Chondrocyte (in vitro differentiated cells): ENCODE measurements around the gene LACRT. TPM values are rescaled to one million over a fixed set of nuclear protein-coding genes. Genes with fewer than 3 reads are reported as not detected.
"Not testable (repeated sequence)": the region's sequence is repeated elsewhere in the genome, so short reads cannot be mapped to it uniquely, and the experiment has no call there.

Experiments used
- DNase-seq: peaks from one replicate; pipeline ENCODE4 v3.0.0; 2021; ENCODE audit warnings: mixed read lengths, low spot score
- H3K27ac Mint-ChIP-seq: one replicate; pipeline ENCODE4 v1.8.0; 2021; ENCODE audit warnings: mild to moderate bottlenecking, moderate library complexity, mixed read lengths; ENCODE audit not compliant: unreplicated experiment
- H3K27me3 Mint-ChIP-seq: 2 replicates; pipeline ENCODE4 v1.8.0; 2021; ENCODE audit warnings: low read depth, mixed read lengths
- H3K36me3 Mint-ChIP-seq: 2 replicates; pipeline ENCODE4 v1.8.0; 2021; ENCODE audit warnings: low read depth, mixed read lengths
- H3K4me1 Mint-ChIP-seq: 2 replicates; pipeline ENCODE4 v1.8.0; 2021; ENCODE audit warnings: low read depth, mild to moderate bottlenecking, mixed read lengths
- H3K4me3 Mint-ChIP-seq: one replicate; pipeline ENCODE4 v1.8.0; 2021; ENCODE audit warnings: mild to moderate bottlenecking, moderate library complexity, mixed read lengths; ENCODE audit not compliant: unreplicated experiment
- H3K9me3 Mint-ChIP-seq: 2 replicates; pipeline ENCODE4 v1.8.0; 2021; ENCODE audit warnings: low read depth, mixed read lengths
- CTCF ChIP-seq: fragments of 200-600 bp; sonication (generic); IDR thresholded peaks from 2 replicates; pipeline ENCODE4 v1.5.0; 2021; ENCODE audit warnings: antibody characterized with exemption, mild to moderate bottlenecking, moderate library complexity
- total RNA-seq: library from RNA; stranded (reverse); gene quantifications from 3 replicates; pipeline ENCODE4 v1.2.1, GENCODE V29; 2021

Gene LACRT
- total RNA-seq, 1 donor from 2014 or later = not detected

GRCh38 chr12:54641089-54641488 lies 6.4 kb upstream of the LACRT start:
- no peaks in the 10 kb centered on the region for H3K9me3 Mint-ChIP-seq
- H3K4me3 Mint-ChIP-seq = no peak overlapping the region
- H3K27me3 Mint-ChIP-seq = peaks cover 15% of the 10 kb centered on the region
- no peaks in the 10 kb centered on the region for H3K4me1 Mint-ChIP-seq
- TF ChIP-seq CTCF = no peak
- no peak for DNase-seq
- H3K27ac Mint-ChIP-seq = no peak overlapping the region
- H3K36me3 Mint-ChIP-seq = no peaks in the 10 kb centered on the region

- H3K9me3 Mint-ChIP-seq, DNase-seq, H3K4me1 Mint-ChIP-seq, H3K4me3 Mint-ChIP-seq, H3K36me3 Mint-ChIP-seq, H3K27ac Mint-ChIP-seq: not testable (repeated sequence)
- H3K27me3 Mint-ChIP-seq = peaks cover 18% of the 10 kb centered on the region
These were observed 4.4 kb upstream of the LACRT start for GRCh38 chr12:54639112-54639511.

- TF ChIP-seq CTCF = no peak
- Mint-ChIP-seq H3K27me3 (peaks cover 24% of the 10 kb centered on the region), H3K36me3 (no peaks in the 10 kb centered on the region), H3K4me3 (no peak overlapping the region), H3K4me1 (no peaks in the 10 kb centered on the region), H3K27ac (no peak overlapping the region), H3K9me3 (peaks cover 6% of the 10 kb centered on the region)
- DNase-seq = no peak
These were observed 2.5 kb downstream of the LACRT start for GRCh38 chr12:54631988-54632728.

- Mint-ChIP-seq H3K27ac (no peak overlapping the region), H3K4me3 (no peak overlapping the region), H3K36me3 (no peaks in the 10 kb centered on the region), H3K4me1 (no peaks in the 10 kb centered on the region), H3K9me3 (peaks cover 11% of the 10 kb centered on the region), H3K27me3 (peaks cover 24% of the 10 kb centered on the region)
- no peak for TF ChIP-seq CTCF
- DNase-seq = no peak
These were observed 3.1 kb downstream of the LACRT start for GRCh38 chr12:54631551-54631950.

GRCh38 chr12:54629925-54630324 lies 4.8 kb downstream of the LACRT start:
- H3K36me3 Mint-ChIP-seq = no peaks in the 10 kb centered on the region
- no peaks in the 10 kb centered on the region for H3K4me1 Mint-ChIP-seq
- H3K27me3 Mint-ChIP-seq = peaks cover 30% of the 10 kb centered on the region
- no peak overlapping the region for H3K27ac Mint-ChIP-seq
- TF ChIP-seq CTCF = no peak
- DNase-seq = no peak
- no peak overlapping the region for H3K4me3 Mint-ChIP-seq
- peaks cover 12% of the 10 kb centered on the region for H3K9me3 Mint-ChIP-seq
